Measurements from ENCODE around the gene MRPS14. TPM values are rescaled to one million over a fixed set of nuclear protein-coding genes. Genes with fewer than 3 reads are reported as not detected.
A peak's percentile ranks its signal among the peaks of the same experiment; 100 is the strongest.

The MRPS14 gene
- total RNA-seq, 4 donors from 2014 or later: 10.8 to 15.6 (median 12.3) TPM

DNA sequence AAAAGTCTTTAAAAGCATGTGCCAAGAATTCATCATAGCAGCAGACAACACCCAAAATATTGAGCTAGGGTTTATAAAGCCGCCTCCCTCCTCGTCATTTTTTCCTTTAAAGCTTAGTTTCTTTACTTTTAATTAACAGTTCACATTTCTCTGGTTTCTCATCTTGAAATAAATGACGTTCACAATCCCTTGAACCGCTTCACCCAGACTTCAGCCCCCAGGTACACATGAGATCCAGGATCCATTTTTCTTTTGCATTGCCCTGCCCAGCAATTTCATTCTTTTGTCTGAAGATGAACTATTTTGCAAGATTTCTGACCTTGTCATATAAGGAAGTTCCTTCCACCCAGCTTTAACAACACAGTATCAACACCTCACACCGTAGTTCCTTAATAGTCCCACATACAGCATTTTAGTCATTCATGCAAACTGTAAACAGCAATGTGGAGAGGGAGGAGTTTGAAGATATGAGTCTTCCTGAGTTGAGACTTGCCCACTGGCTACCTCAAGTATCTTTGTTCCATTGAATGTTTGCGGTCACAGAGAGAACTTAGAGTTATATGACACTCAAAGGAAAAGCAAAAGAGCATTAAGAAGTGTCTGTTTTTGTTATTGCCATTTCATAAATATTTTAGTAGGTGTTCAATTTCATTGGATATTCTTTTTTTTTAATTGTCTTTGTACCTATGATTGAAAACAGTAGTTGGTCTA is 58.8 kb downstream of the MRPS14 start:
- Histone ChIP-seq H3K4me1 (peaks cover 28 to 34% of the 10 kb centered on the region in 2 donors), H3K27ac (peak overlapping the region; percentile 34 to 70 (median 51)), H3K4me3 (no peak overlapping the region), H3K9me3 (no peaks in the 10 kb centered on the region), H3K36me3 (no peaks in the 10 kb centered on the region), H3K27me3 (no peaks in the 10 kb centered on the region)
- ATAC-seq: peak; percentile 10 to 13
- DNase-seq: no peak
- TF ChIP-seq POLR2A (IDR thresholded peaks at IDR 0.05): no peak
- TF ChIP-seq, protein P1, sequence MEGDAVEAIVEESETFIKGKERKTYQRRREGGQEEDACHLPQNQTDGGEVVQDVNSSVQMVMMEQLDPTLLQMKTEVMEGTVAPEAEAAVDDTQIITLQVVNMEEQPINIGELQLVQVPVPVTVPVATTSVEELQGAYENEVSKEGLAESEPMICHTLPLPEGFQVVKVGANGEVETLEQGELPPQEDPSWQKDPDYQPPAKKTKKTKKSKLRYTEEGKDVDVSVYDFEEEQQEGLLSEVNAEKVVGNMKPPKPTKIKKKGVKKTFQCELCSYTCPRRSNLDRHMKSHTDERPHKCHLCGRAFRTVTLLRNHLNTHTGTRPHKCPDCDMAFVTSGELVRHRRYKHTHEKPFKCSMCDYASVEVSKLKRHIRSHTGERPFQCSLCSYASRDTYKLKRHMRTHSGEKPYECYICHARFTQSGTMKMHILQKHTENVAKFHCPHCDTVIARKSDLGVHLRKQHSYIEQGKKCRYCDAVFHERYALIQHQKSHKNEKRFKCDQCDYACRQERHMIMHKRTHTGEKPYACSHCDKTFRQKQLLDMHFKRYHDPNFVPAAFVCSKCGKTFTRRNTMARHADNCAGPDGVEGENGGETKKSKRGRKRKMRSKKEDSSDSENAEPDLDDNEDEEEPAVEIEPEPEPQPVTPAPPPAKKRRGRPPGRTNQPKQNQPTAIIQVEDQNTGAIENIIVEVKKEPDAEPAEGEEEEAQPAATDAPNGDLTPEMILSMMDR (IDR thresholded peaks at IDR 0.05 in 4 of 5, conservative IDR thresholded peaks at IDR 0.05 in 1 of 5): no peak
- intact Hi-C loops (cut with DNase I; ENCODE audit: low total_unique reads): no loop called here
- in situ Hi-C loops (cut with MboI; ENCODE audit: low sequenced_read_pairs in 4 of 4): no loop called here

DNA sequence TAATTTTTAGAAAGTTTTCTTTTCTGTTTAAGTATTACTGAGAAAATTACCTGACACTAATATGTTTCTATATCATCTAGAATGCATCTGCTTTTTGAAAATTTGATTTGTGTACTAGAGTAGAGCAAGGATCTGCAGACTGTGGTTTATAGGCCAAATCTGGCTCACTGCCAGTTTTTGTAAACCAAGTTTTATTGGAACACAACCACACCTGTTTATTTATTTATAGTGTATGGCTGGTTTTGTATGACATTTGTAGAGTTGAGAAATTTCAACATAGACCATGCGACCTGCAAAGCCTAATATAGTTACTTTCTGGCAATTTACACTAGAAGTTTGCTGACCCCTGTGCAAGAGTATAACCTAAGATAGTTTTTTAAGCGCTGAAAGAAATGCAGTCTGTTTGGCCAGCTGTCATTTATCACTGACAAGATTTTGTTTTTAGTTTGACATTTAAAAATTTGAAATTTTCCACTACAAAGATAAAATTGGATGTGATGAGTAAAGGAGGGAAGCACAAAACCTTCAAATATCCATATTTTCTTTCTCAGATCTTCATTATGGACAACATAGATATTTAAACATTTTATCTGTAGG is 59.6 kb downstream of the MRPS14 start:
- DNase-seq: no peak
- intact Hi-C loops (cut with DNase I; ENCODE audit: low total_unique reads) (no loop called here), in situ Hi-C loops (cut with MboI; ENCODE audit: low sequenced_read_pairs in 4 of 4) (no loop called here)
- H3K36me3 ChIP-seq: no peaks in the 10 kb centered on the region
- no peaks in the 10 kb centered on the region for H3K27me3 ChIP-seq
- H3K27ac ChIP-seq: peak overlapping the region in 3 of 4 donors; percentile 34 to 70 (median 54)
- peaks cover 28 to 34% of the 10 kb centered on the region in 2 donors for H3K4me1 ChIP-seq
- TF ChIP-seq, protein P1 (IDR thresholded peaks at IDR 0.05 in 4 of 5, conservative IDR thresholded peaks at IDR 0.05 in 1 of 5): no peak
- no peak for TF ChIP-seq POLR2A (IDR thresholded peaks at IDR 0.05)
- no peak overlapping the region for H3K4me3 ChIP-seq
- ATAC-seq: peak; percentile 51 to 59
- no peaks in the 10 kb centered on the region for H3K9me3 ChIP-seq

Other genes starting within 250 kb of the MRPS14 start
- 10 to 100 TPM; 32.9 to 99.6 (median 73.7) TPM for gene CACYBP, start 23.5 kb downstream of the MRPS14 start, total RNA-seq
- under 1 TPM in 1 of 4 donors, not detected in 3; 0.07 TPM for gene TNN, start 44.4 kb upstream of the MRPS14 start, total RNA-seq
- 10 to 100 TPM; 17.5 to 33.1 (median 19.5) TPM for gene KIAA0040, start 169.4 kb upstream of the MRPS14 start, total RNA-seq

Data from gastrocnemius medialis (tissue), 4 donors.